ENCODE measurements around the gene ZNF428. TPM values are rescaled to one million over a fixed set of nuclear protein-coding genes. Genes with fewer than 3 reads are reported as not detected.

ZNF428 gene
- total RNA-seq, 6 experiments from 2014 or later = 10.9 to 16.7 (median 13.3) TPM

DNA sequence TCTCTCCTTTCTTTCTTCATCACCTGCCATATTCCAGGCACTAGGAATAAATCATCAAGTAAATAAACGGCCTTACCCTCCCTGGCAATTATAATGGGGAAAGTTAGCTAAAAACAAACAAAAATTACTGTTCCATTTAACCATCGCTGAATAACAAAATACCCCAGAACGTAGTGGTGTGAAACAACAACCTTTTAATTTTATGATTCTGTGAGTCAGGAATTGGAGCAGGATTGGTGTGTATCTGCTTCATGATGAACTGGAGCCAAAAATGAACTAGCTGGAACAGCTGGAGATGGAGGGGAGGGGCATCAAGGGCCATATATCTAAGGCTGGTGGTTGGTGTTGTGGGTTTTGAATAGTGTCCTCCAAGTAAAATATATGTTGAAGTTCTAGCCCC lies 23.9 kb upstream of the ZNF428 start:
- intact Hi-C loops (cut with DNase I) = loop anchor here in 1 of 2 donors (10.0 kb wide), 1 partner anchor 199 kb away; no protein-coding TSS in a partner anchor
- no peak overlapping the region for H3K4me3 ChIP-seq
- H3K27ac ChIP-seq = no peak overlapping the region
- TF ChIP-seq CTCF (IDR thresholded peaks at IDR 0.05) (no peak), POLR2A (IDR thresholded peaks at IDR 0.05) (no peak)
- H3K4me1 ChIP-seq = no peaks in the 10 kb centered on the region
- ATAC-seq (no peak), DNase-seq (no peak)
- H3K27me3 ChIP-seq = no peaks in the 10 kb centered on the region
- WGBS (ENCODE audit: insufficient coverage, low coverage, low lambda C conversion rate, missing lambda C conversion rate) = 66% methylated on average over 3 of the region's 3 CpGs
- H3K9me3 ChIP-seq = no peaks in the 10 kb centered on the region
- H3K36me3 ChIP-seq = no peaks in the 10 kb centered on the region

DNA sequence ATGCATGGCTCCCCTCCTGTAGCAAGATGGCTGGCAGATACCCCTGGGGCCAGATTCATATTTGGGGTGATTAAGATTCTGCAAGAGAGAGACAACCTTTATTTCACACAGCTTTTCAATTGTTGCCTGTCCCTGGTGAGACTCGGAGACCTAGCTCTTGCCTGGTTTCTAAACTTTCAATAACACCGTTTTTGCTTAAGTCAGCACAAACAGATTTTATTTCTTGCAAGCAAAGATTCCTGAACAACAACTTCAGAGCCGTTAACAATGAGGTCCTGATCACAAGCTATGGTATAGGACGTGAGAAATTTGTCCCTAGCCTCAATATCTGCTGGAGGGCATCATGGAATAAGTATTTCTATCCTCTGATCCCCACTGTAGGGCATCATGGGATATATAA lies 23.1 kb upstream of the ZNF428 start:
- H3K36me3 ChIP-seq = no peaks in the 10 kb centered on the region
- no peak overlapping the region for H3K27ac ChIP-seq
- H3K4me1 ChIP-seq = no peaks in the 10 kb centered on the region
- DNase-seq (no peak), ATAC-seq (no peak)
- WGBS (ENCODE audit: insufficient coverage, low coverage, low lambda C conversion rate, missing lambda C conversion rate) = 65% methylated on average over 4 of the region's 4 CpGs
- no peak overlapping the region for H3K4me3 ChIP-seq
- intact Hi-C loops (cut with DNase I) = loop anchor here in 1 of 2 donors (10.0 kb wide), 1 partner anchor 198 kb away; no protein-coding TSS in a partner anchor
- TF ChIP-seq CTCF (IDR thresholded peaks at IDR 0.05) (no peak), POLR2A (IDR thresholded peaks at IDR 0.05) (no peak)
- H3K27me3 ChIP-seq = no peaks in the 10 kb centered on the region
- no peaks in the 10 kb centered on the region for H3K9me3 ChIP-seq

DNA sequence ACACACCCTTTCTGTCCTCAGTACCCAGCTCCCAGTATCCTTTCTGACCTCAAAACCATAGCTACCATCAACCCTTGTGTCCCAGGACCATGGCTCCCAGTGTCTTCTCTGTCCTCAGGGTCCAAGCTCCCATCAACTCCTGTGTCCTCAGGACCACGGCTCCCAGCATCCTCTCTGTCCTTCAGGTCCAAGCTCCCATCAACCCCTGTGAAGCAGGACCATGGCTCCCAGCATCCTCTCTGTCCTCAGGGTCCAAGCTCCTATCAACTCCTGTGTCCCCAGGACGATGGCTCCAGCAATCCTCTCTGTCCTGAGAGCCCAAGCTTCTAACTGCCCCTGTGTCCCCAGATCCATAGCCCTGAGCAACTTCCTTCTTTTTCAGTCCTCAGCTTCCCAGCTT lies 21.9 kb upstream of the ZNF428 start:
- H3K27me3 ChIP-seq = no peaks in the 10 kb centered on the region
- ATAC-seq = no peak
- no peak for TF ChIP-seq POLR2A (IDR thresholded peaks at IDR 0.05)
- no peak for TF ChIP-seq CTCF (IDR thresholded peaks at IDR 0.05)
- no peak overlapping the region for H3K27ac ChIP-seq
- 61% methylated on average over 2 of the region's 2 CpGs for WGBS (ENCODE audit: insufficient coverage, low coverage, low lambda C conversion rate, missing lambda C conversion rate)
- no peak for DNase-seq
- no peaks in the 10 kb centered on the region for H3K9me3 ChIP-seq
- H3K36me3 ChIP-seq = no peaks in the 10 kb centered on the region
- intact Hi-C loops (cut with DNase I) = loop anchor here in 1 of 2 donors (10.0 kb wide), 1 partner anchor 197 kb away; no protein-coding TSS in a partner anchor
- no peaks in the 10 kb centered on the region for H3K4me1 ChIP-seq
- H3K4me3 ChIP-seq = no peak overlapping the region

- TF ChIP-seq POLR2A (IDR thresholded peaks at IDR 0.05) (no peak), CTCF (IDR thresholded peaks at IDR 0.05) (no peak)
- Histone ChIP-seq H3K36me3 (no peaks in the 10 kb centered on the region), H3K4me3 (peak overlapping the region in 2 of 3 donors; percentile 44 to 48), H3K27ac (no peak overlapping the region), H3K9me3 (no peaks in the 10 kb centered on the region), H3K27me3 (no peaks in the 10 kb centered on the region), H3K4me1 (no peaks in the 10 kb centered on the region)
- intact Hi-C loops (cut with DNase I) = loop anchor here in 1 of 2 donors (10.0 kb wide), 1 partner anchor 196 kb away; no protein-coding TSS in a partner anchor
- WGBS (ENCODE audit: insufficient coverage, low coverage, low lambda C conversion rate, missing lambda C conversion rate) = no CpG with 5 or more reads among the region's 9 CpGs
- no peak for DNase-seq
- ATAC-seq = no peak
These were observed 21.0 kb upstream of the ZNF428 start for GRCh38 chr19:43640424-43640757.

All from right lobe of liver (tissue), 6 donors.